ENCODE results near the gene SAMD8.

- TF ChIP-seq CTCF (IDR thresholded peaks at IDR 0.05; ENCODE audit: control extremely low read depth in 1 of 3, insufficient read depth in 1 of 3, low read depth in 1 of 3, low read length in 3 of 3) (no peak), POLR2A (IDR thresholded peaks at IDR 0.05; ENCODE audit: control extremely low read depth in 1 of 2, low read depth in 2 of 2, low read length in 2 of 2) (no peak), EP300 (IDR thresholded peaks at IDR 0.05; ENCODE audit: borderline replicate concordance in 1 of 2, low read depth in 2 of 2, low read length in 2 of 2) (no peak), USF2 (IDR thresholded peaks at IDR 0.05; ENCODE audit: low read length) (no peak), GABPA (IDR thresholded peaks at IDR 0.05; ENCODE audit: borderline replicate concordance, insufficient read depth, low read length) (no peak), CBX5 (IDR thresholded peaks at IDR 0.05; ENCODE audit: low read depth, low read length) (no peak), RBBP5 (IDR thresholded peaks at IDR 0.05; ENCODE audit: borderline replicate concordance, low read depth, low read length) (peak; percentile 37; the same call in 1 of the 2 replicates), POLR2AphosphoS5 (IDR thresholded peaks at IDR 0.05; ENCODE audit: low read depth, low read length) (no peak), EZH2 (IDR thresholded peaks at IDR 0.05; ENCODE audit: low read depth, low read length, severe bottlenecking) (no peak), ATF2 (IDR thresholded peaks at IDR 0.05; ENCODE audit: low read length) (no peak), MAX (IDR thresholded peaks at IDR 0.05) (no peak), ATF3 (IDR thresholded peaks at IDR 0.05; ENCODE audit: insufficient read depth, low read depth, low read length) (no peak)
Observed at GRCh38 chr10:75111907-75112679, 637 bp downstream of the SAMD8 start.

All from H1 (cell line).